SK-N-SH (cell line): Measurements from ENCODE around the gene MEPCE. TPM values are rescaled to one million over a fixed set of nuclear protein-coding genes. Genes with fewer than 3 reads are reported as not detected.

Experiments used
- CTCF ChIA-PET: fragments of 300-600, 350-600 bp; formaldehyde crosslinking; extraction: SDS; loops from one replicate; lab custom pipeline; 2021; lab: Yijun Ruan, JAX
- POLR2A ChIA-PET: fragments of 350-600 bp; sonication (Branson Sonifier 250); formaldehyde crosslinking; extraction: SDS; loops from one replicate; lab custom pipeline; 2020; ENCODE audit warnings: antibody characterized with exemption, inconsistent platforms; lab: Yijun Ruan, JAX
- DNase-seq: peaks from one replicate; pipeline ENCODE4 v3.0.0; 2012
- H2AFZ ChIP-seq: fragments of 200-600 bp; sonication (generic); 2 replicates; pipeline ENCODE4 v1.8.1; 2016; ENCODE audit warnings: antibody characterized with exemption, mild to moderate bottlenecking, low read depth
- H3F3A ChIP-seq: fragments of 200-600 bp; sonication (generic); replicated peaks from 2 replicates; pipeline ENCODE3; 2016; ENCODE audit warnings: antibody characterized with exemption, mild to moderate bottlenecking; ENCODE audit not compliant: insufficient read depth
- H3K27ac ChIP-seq, 2 experiments: fragments of 200-500 bp in 1 of 2; fragments of 200-600 bp in 1 of 2; sonication (Bioruptor generic) in 1 of 2; sonication (generic), shearing (Covaris generic) in 1 of 2; 2 replicates each; pipeline versions ENCODE4 v1.5.1 to v1.6.1; 2014 to 2016; ENCODE audit warnings: low read depth in 2 of 2, inconsistent platforms in 1 of 2, low read length in 1 of 2, mild to moderate bottlenecking in 1 of 2, mixed read lengths in 1 of 2
- H3K27me3 ChIP-seq: fragments of 200-600 bp; sonication (generic), shearing (Covaris generic); 2 replicates; pipeline ENCODE4 v1.6.1; 2016; ENCODE audit warnings: mixed run types; ENCODE audit not compliant: insufficient read depth
- H3K36me3 ChIP-seq, 2 experiments: fragments of 200-500 bp in 1 of 2; fragments of 200-600 bp in 1 of 2; sonication (Bioruptor generic) in 1 of 2; sonication (generic) in 1 of 2; replicated peaks in 1 of 2; 2 replicates each; pipeline versions ENCODE3 to v1.5.1; 2014 to 2016; ENCODE audit warnings: low read length in 1 of 2, mild to moderate bottlenecking in 1 of 2; ENCODE audit not compliant: insufficient read depth in 2 of 2, control insufficient read depth in 1 of 2
- H3K4me1 ChIP-seq, 2 experiments: fragments of 200-500 bp in 1 of 2; fragments of 200-600 bp in 1 of 2; sonication (Bioruptor generic) in 1 of 2; sonication (generic), shearing (Covaris generic) in 1 of 2; 2 replicates each; pipeline versions ENCODE4 v1.5.1 to v1.6.1; 2014 to 2016; ENCODE audit warnings: low read depth in 1 of 2, low read length in 1 of 2, mixed run types in 1 of 2; ENCODE audit not compliant: insufficient read depth in 2 of 2, control insufficient read depth in 1 of 2
- H3K4me2 ChIP-seq: fragments of 200-600 bp; sonication (generic), shearing (Covaris generic); 2 replicates; pipeline ENCODE4 v1.6.1; 2017; ENCODE audit warnings: mixed run types
- H3K4me3 ChIP-seq, 2 experiments: fragments of 200-500 bp in 1 of 2; fragments of 200-600 bp in 1 of 2; sonication (Bioruptor generic) in 1 of 2; sonication (generic), shearing (Covaris generic) in 1 of 2; 2 replicates each; pipeline versions ENCODE4 v1.5.1 to v1.8.1; 2014 to 2016; ENCODE audit warnings: low read depth in 2 of 2, inconsistent platforms in 1 of 2, low read length in 1 of 2, mild to moderate bottlenecking in 1 of 2, mixed read lengths in 1 of 2, moderate library complexity in 1 of 2
- H3K79me2 ChIP-seq: fragments of 200-600 bp; sonication (generic); 2 replicates; pipeline ENCODE4 v1.8.1; 2017; ENCODE audit warnings: mild to moderate bottlenecking; ENCODE audit not compliant: insufficient read depth
- H3K9ac ChIP-seq: fragments of 200-600 bp; sonication (generic); 2 replicates; pipeline ENCODE4 v1.6.1; 2017; ENCODE audit warnings: mixed run types
- H3K9me2 ChIP-seq: fragments of 200-600 bp; sonication (generic); 2 replicates; pipeline ENCODE4 v1.6.1; 2017; ENCODE audit warnings: mixed run types
- H3K9me3 ChIP-seq: fragments of 200-600 bp; sonication (generic); 2 replicates; pipeline ENCODE4 v1.6.1; 2017; ENCODE audit warnings: mixed run types, mild to moderate bottlenecking, moderate library complexity
- H4K20me1 ChIP-seq: fragments of 200-600 bp; sonication (generic); 2 replicates; pipeline ENCODE4 v1.6.1; 2017; ENCODE audit warnings: mild to moderate bottlenecking, mixed run types; ENCODE audit not compliant: insufficient read depth
- FOSL2 ChIP-seq: IDR thresholded peaks from 2 replicates; pipeline ENCODE4 v1.4.0; 2012; ENCODE audit warnings: low read depth, mild to moderate bottlenecking, moderate library complexity, borderline replicate concordance
- GATA2 ChIP-seq: sonication (generic); formaldehyde crosslinking; IDR thresholded peaks from 2 replicates; pipeline ENCODE4 v1.5.0; 2020; ENCODE audit warnings: mild to moderate bottlenecking, missing genetic modification reagents
- JUND ChIP-seq: IDR thresholded peaks from 2 replicates; pipeline ENCODE4 v1.4.0; 2012
- MAX ChIP-seq: IDR thresholded peaks from 2 replicates; pipeline ENCODE4 v1.4.0; 2012; ENCODE audit warnings: low read depth
- MXI1 ChIP-seq: IDR thresholded peaks from 2 replicates; pipeline ENCODE4 v1.6.1; 2012; ENCODE audit warnings: mild to moderate bottlenecking, low read depth, low read length, improper control_type of control experiment
- NFIC ChIP-seq: IDR thresholded peaks from 2 replicates; pipeline ENCODE4 v1.4.0; 2012; ENCODE audit warnings: borderline replicate concordance
- RFX5 ChIP-seq: IDR thresholded peaks from 2 replicates; pipeline ENCODE4 v1.6.1; 2012; ENCODE audit warnings: mild to moderate bottlenecking, improper control_type of control experiment, low read length
- TCF12 ChIP-seq: IDR thresholded peaks from 2 replicates; pipeline ENCODE4 v1.4.0; 2012
- TEAD4 ChIP-seq: IDR thresholded peaks from 2 replicates; pipeline ENCODE4 v1.4.0; 2012; ENCODE audit warnings: mild to moderate bottlenecking, borderline replicate concordance; ENCODE audit not compliant: insufficient read depth
- USF1 ChIP-seq: IDR thresholded peaks from 2 replicates; pipeline ENCODE4 v1.4.0; 2012; ENCODE audit warnings: low read depth, borderline replicate concordance
- WGBS: methylation state at CpG from one replicate; pipeline ENCODE4 v1.1.6; 2017; ENCODE audit warnings: low lambda C conversion rate; 5-methylcytosine and 5-hydroxymethylcytosine counted together
- polyA plus RNA-seq, 3 experiments: library from polyadenylated mRNA; depleted of rRNA; stranded (reverse); fragments of >200 nt; gene quantifications; 2 replicates each; pipeline ENCODE4 v1.2.3, GENCODE V29; 2012
- TF ChIP-seq, protein P1 (sequence below): fragments of 200-600 bp; sonication (generic); IDR thresholded peaks from 2 replicates; pipeline ENCODE4 v1.6.1; 2017; ENCODE audit warnings: antibody characterized with exemption, mild to moderate bottlenecking, moderate library complexity

The MEPCE gene
- polyA plus RNA-seq, 1 of the 3 experiments (the other 2 are of a cell fraction): 20.2 TPM

- CTCF ChIA-PET: interaction anchor here (1.0 to 3.9 kb wide), 2 partner anchors 10 to 31 kb away, joined by 3 to 33 read pairs; no protein-coding TSS in a partner anchor
- Histone ChIP-seq H2AFZ (no peak overlapping the region), H3K9ac (no peak overlapping the region), H3K79me2 (no peaks in the 10 kb centered on the region), H3K4me2 (no peak overlapping the region), H3K9me3 (no peaks in the 10 kb centered on the region), H3K27ac (no peak overlapping the region), H3K9me2 (no peaks in the 10 kb centered on the region), H3K27me3 (no peaks in the 10 kb centered on the region; the same call in 1 of the 2 replicates), H3K36me3 (no peaks in the 10 kb centered on the region), H3F3A (no peaks in the 10 kb centered on the region), H3K4me1 (peaks cover 0 to 5% of the 10 kb centered on the region in 2 experiments; a peak in 1 of 4 replicates), H3K4me3 (no peak overlapping the region), H4K20me1 (no peaks in the 10 kb centered on the region)
- 75% methylated on average over 13 of the region's 13 CpGs for WGBS
- no peak for TF ChIP-seq GATA2
- TF ChIP-seq, protein P1, sequence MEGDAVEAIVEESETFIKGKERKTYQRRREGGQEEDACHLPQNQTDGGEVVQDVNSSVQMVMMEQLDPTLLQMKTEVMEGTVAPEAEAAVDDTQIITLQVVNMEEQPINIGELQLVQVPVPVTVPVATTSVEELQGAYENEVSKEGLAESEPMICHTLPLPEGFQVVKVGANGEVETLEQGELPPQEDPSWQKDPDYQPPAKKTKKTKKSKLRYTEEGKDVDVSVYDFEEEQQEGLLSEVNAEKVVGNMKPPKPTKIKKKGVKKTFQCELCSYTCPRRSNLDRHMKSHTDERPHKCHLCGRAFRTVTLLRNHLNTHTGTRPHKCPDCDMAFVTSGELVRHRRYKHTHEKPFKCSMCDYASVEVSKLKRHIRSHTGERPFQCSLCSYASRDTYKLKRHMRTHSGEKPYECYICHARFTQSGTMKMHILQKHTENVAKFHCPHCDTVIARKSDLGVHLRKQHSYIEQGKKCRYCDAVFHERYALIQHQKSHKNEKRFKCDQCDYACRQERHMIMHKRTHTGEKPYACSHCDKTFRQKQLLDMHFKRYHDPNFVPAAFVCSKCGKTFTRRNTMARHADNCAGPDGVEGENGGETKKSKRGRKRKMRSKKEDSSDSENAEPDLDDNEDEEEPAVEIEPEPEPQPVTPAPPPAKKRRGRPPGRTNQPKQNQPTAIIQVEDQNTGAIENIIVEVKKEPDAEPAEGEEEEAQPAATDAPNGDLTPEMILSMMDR: no peak
- POLR2A ChIA-PET: no interaction called here
- DNase-seq: no peak
Observed at GRCh38 chr7:100397315-100398081, 32.1 kb upstream of the MEPCE start.

- CTCF ChIA-PET: interaction anchor here (1.0 to 3.9 kb wide), 2 partner anchors 9 to 30 kb away, joined by 3 to 33 read pairs; no protein-coding TSS in a partner anchor
- H3K9ac ChIP-seq: no peak overlapping the region
- H3K27ac ChIP-seq: no peak overlapping the region
- POLR2A ChIA-PET: no interaction called here
- H3K79me2 ChIP-seq: no peaks in the 10 kb centered on the region
- WGBS: 40% methylated on average over 2 of the region's 2 CpGs
- H3K9me3 ChIP-seq: no peaks in the 10 kb centered on the region
- H3K4me3 ChIP-seq: no peak overlapping the region
- H2AFZ ChIP-seq: no peak overlapping the region
- H3F3A ChIP-seq: no peaks in the 10 kb centered on the region
- no peak for DNase-seq
- no peaks in the 10 kb centered on the region for H3K36me3 ChIP-seq
- no peaks in the 10 kb centered on the region for H4K20me1 ChIP-seq
- no peaks in the 10 kb centered on the region for H3K9me2 ChIP-seq
- H3K4me2 ChIP-seq: no peak overlapping the region
- no peaks in the 10 kb centered on the region; the same call in 1 of the 2 replicates for H3K27me3 ChIP-seq
- peaks cover 0 to 5% of the 10 kb centered on the region in 2 experiments; a peak in 1 of 4 replicates for H3K4me1 ChIP-seq
- TF ChIP-seq NFIC (no peak), JUND (no peak), FOSL2 (no peak), GATA2 (no peak), TCF12 (no peak), MXI1 (no peak), RFX5 (no peak), USF1 (no peak), MAX (no peak), TEAD4 (no peak)
- TF ChIP-seq, protein P1: no peak
Observed at GRCh38 chr7:100398239-100398638, 31.4 kb upstream of the MEPCE start.
